Brain microvascular endothelial cell (primary cell): ENCODE results near the gene TMEM164.

Experiments
- DNase-seq: peaks from one replicate; pipeline ENCODE4 v3.0.0-alpha.2; 2020
- H3K27ac ChIP-seq: fragments of 250-450 bp; sonication (Bioruptor Pico); 2 replicates; pipeline ENCODE4 v1.5.1; 2020; ENCODE audit warnings: mild to moderate bottlenecking, moderate library complexity
- H3K27me3 ChIP-seq: fragments of 250-450 bp; sonication (Bioruptor Pico); replicated peaks from 2 replicates; pipeline ENCODE4 v1.5.1; 2020; ENCODE audit warnings: mild to moderate bottlenecking
- H3K36me3 ChIP-seq: fragments of 250-450 bp; sonication (Bioruptor Pico); replicated peaks from 2 replicates; pipeline ENCODE4 v1.5.1; 2020; ENCODE audit warnings: mild to moderate bottlenecking
- H3K4me3 ChIP-seq: 2 replicates; pipeline ENCODE4 v1.5.1; 2011; ENCODE audit warnings: low read depth, mild to moderate bottlenecking, control low read depth, low read length, moderate library complexity
- in situ Hi-C: cut with HindIII; loops from 2 replicates; pipeline ENCODE4 v1.10.0; 2017; ENCODE audit warnings: low sequenced_read_pairs, low pct_ligation_motif_present
- TF ChIP-seq, protein P1 (sequence below): IDR thresholded peaks from 2 replicates; pipeline ENCODE4 v1.5.1; 2011; ENCODE audit warnings: low read depth, mild to moderate bottlenecking, moderate library complexity, low read length, control low read depth, inconsistent platforms; ENCODE audit errors: missing control alignments

TMEM164 gene

DNA sequence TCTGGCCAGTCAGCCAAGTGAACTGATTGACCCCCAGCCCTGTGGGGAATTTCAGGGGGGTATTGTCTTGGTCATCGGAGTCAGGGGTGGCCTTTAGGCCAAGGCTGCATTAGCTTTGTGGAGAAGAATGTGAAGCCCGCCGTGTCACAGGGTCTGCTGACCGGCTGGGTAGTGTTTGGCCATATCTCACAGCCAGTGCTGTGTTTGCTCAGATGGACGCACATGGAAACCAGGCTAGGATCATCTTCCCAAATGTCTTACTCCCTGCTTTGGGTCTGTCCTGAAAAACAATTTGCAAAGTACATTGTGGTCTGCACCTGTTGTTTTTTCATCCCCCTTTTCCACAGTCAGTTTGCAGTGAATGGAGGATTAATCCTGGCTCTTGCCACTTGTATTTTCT, 13.0 kb downstream of the TMEM164 start:
- H3K36me3 ChIP-seq = no peaks in the 10 kb centered on the region
- no peak for DNase-seq
- in situ Hi-C loops = no loop called here
- H3K4me3 ChIP-seq = no peak overlapping the region
- no peaks in the 10 kb centered on the region for H3K27me3 ChIP-seq
- TF ChIP-seq, protein P1, sequence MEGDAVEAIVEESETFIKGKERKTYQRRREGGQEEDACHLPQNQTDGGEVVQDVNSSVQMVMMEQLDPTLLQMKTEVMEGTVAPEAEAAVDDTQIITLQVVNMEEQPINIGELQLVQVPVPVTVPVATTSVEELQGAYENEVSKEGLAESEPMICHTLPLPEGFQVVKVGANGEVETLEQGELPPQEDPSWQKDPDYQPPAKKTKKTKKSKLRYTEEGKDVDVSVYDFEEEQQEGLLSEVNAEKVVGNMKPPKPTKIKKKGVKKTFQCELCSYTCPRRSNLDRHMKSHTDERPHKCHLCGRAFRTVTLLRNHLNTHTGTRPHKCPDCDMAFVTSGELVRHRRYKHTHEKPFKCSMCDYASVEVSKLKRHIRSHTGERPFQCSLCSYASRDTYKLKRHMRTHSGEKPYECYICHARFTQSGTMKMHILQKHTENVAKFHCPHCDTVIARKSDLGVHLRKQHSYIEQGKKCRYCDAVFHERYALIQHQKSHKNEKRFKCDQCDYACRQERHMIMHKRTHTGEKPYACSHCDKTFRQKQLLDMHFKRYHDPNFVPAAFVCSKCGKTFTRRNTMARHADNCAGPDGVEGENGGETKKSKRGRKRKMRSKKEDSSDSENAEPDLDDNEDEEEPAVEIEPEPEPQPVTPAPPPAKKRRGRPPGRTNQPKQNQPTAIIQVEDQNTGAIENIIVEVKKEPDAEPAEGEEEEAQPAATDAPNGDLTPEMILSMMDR = no peak
- no peak overlapping the region for H3K27ac ChIP-seq

DNA sequence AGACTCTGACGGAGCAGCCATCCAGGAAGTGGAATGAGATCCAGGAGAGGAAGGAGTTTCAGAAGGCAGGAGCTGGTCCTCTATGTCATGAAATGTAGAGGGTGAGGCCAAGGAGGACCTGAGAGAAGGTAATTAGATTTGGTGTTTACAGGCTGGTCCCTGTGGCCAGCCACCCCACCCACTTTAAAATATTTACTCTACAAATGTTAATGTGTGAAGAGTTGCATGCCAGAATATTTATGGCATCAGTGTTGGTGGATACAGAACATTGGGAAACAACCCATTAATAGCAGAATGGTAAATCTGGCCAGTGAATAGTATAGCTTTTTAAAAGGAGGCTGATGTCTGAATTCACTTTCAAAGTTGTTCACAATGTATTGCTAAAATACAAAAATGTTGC, 17.6 kb downstream of the TMEM164 start:
- H3K36me3 ChIP-seq = no peaks in the 10 kb centered on the region
- no peak overlapping the region for H3K4me3 ChIP-seq
- DNase-seq = no peak
- in situ Hi-C loops = no loop called here
- TF ChIP-seq, protein P1 = no peak
- no peak overlapping the region for H3K27ac ChIP-seq
- H3K27me3 ChIP-seq = no peaks in the 10 kb centered on the region

DNA sequence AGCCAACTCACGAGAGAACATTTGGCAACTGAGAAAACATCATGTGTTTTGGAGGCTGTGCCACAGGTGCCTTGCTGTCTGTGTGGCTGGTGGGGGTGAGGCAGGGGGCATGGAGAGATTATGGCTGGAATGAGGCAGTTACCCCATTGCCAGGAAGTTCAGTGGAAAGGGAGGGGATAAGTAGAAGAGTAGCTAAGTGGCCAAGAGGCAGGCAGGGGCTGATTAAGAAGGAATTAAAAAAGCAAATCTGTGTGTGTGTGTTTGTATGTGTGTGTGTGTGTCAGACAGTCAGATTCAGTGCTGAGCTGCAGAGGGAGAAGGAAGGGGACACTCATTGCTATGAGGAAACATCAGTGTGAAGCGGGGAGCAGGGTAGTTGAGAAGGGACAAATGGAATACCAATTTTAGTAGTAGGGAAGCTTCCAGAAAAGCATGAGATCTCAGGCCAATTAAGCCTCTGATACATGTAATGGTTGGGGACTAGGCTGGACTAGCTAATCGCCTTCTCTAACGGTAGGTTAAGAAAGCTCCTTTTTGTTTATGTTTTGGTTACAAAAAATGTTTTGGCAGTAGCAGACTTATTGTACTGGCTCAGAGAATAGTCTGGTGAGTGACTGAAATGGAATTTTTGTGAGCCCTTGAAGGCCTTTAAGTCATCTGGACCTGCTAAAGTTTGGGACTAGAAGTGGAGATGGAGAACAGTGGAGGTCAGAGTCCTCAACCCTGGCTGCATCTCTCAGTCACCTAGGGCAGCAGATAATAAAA, 18.5 kb downstream of the TMEM164 start:
- Histone ChIP-seq H3K27ac (no peak overlapping the region), H3K36me3 (no peaks in the 10 kb centered on the region), H3K27me3 (no peaks in the 10 kb centered on the region), H3K4me3 (no peak overlapping the region)
- in situ Hi-C loops = no loop called here
- DNase-seq = peak; percentile 12
- TF ChIP-seq, protein P1 = no peak

DNA sequence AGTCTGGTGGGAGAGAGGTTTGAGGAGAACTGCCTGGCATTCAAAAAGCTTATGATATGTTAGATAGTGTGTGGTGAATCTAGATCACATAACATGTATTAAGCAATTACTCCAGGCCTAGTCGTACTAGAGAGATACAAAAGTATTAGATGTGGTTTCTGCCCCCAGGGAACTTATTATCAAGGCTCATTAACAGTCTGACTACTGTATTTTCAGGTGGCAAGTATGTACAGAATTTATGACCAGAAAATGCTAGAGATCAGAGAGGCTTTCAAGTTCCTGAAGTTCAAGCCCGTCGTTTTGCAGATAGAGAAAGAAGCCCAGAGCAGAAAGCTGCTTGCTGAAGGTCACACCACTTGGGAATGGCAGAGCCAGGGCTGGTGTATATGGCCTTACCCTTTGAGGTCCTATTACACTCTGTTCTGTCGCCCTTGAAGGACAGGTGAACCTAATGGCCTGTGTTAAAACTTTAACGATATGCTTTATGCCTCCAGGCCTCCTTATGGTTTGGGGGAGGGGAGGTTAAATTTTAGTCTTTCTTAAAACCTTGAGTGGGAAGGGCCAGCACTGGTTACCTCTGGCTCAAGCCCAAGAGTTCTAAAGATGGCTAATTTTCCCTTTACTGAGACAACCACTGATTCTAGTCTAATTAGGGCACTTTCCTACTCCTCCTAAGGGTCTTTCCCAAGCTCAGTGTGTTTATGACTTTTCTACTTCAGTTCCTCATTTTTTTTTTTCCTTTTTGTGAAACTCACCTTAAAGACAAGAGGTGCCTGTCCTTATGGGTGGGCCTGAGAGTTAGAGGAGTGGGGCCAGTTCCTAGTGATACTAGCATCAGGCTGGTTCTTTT, 19.9 kb downstream of the TMEM164 start:
- Histone ChIP-seq H3K27ac (no peak overlapping the region), H3K27me3 (no peaks in the 10 kb centered on the region), H3K36me3 (no peaks in the 10 kb centered on the region), H3K4me3 (no peak overlapping the region)
- DNase-seq = no peak
- TF ChIP-seq, protein P1 = no peak
- in situ Hi-C loops = no loop called here

DNA sequence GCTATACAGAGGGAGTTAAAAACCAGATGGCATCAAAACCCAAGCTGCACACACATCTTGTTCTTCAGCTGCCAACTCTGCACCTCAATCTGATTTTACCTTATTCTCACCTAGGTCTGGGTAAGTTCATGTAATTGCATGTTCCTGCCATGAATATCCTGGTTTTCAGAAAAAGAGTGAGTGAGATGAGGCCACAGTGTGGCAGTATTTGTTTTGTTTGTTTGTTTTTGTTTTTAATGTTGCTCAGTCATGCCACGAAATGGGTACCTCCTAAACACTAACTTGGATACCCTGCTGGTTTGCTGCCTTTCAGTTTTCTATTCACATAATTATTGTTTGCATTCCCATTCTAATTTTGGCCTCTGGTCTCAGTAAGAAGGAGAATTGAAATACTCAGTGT, 22.5 kb downstream of the TMEM164 start:
- TF ChIP-seq, protein P1 = no peak
- in situ Hi-C loops = no loop called here
- H3K4me3 ChIP-seq = no peak overlapping the region
- H3K36me3 ChIP-seq = no peaks in the 10 kb centered on the region
- H3K27me3 ChIP-seq = no peaks in the 10 kb centered on the region
- no peak overlapping the region for H3K27ac ChIP-seq
- DNase-seq = no peak
